ENCODE results near the gene TRNT1. TPM values are rescaled to one million over a fixed set of nuclear protein-coding genes. Genes with fewer than 3 reads are reported as not detected.

Gene TRNT1
- total RNA-seq, 1 experiment from 2014 or later, result 21.8 TPM

- no peak for DNase-seq (ENCODE audit: low read depth)
These were observed 52.0 kb downstream of the TRNT1 start for GRCh38 chr3:3178498-3179328.

- peak; percentile 85 for DNase-seq (ENCODE audit: low read depth)
These were observed 52.8 kb downstream of the TRNT1 start, which contains the start of gene CRBN for GRCh38 chr3:3179407-3180094. Gene CRBN (minus strand): TSS chr3:3179691. CDS start chr3:3179687, 4 bp downstream.

- DNase-seq (ENCODE audit: low read depth), result peak; percentile 4
These were observed 53.7 kb downstream of the TRNT1 start for GRCh38 chr3:3180456-3180855.

DNA sequence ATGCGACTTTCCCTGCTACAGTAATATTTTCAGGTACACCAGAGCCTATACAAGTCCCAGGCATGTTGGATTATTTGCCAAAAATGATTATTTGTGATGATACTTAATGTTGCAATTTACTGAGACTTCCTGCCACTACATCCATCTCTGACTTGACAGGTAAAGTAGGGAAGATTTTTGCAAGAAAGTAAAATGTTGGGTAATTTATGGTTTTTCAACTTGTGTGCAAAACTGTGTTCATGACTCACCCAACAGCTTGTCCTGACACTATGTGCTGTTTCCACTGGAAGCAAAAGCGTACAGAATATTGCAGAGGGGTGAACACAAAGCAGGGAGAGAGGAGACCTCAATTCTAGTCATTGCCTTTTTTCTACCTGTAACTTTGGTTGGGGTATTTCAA is 58.1 kb downstream of the TRNT1 start:
- DNase-seq (ENCODE audit: low read depth), result no peak

DNA sequence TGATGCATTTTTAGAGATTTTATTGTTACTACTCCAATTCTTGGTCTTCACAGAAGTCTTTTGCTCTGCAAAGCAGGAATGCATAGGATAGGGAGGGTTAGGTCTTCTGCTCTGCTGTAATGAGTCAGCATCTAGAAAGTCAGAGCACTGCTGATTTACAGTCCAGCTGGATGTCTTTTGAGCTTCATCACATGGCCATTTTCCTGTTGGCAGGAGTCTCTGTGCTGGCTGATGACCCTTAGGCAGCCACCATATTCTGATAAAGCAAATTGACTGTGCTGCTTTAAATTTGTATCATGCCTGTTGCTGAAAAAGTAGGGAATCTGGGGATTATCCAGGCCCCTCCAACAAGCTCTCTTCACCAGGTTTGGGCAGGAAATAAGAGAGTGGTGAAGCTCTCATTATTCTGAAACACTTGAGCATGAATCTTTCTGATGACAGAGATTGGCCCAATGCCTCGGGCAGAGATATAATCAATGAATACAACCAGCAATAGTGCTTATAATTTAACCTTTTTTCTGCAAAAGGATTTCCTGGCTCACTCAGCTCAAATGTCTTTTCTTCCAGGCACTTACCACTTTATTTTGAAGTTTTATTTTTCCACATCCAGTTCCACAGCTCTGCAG is 62.5 kb downstream of the TRNT1 start:
- no peak for DNase-seq (ENCODE audit: low read depth)

DNA sequence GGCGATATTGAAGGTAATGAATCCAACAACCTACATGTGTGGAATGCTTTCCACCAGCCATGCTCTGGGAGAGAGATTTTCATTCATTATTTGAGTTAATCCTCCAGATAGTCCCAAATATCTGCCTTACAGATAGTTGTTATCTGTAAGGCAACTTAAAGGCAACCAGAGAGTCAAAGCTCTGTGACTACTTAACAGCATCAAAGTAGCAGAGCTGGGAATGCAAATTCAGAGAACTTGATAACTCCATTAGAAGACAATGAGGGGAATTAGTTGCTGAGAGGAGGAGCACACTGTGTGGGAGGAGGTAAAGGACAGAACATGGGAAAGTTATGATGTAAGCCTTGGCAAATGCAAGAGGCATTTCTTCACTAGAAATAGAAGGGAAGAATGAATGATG is 63.2 kb downstream of the TRNT1 start:
- no peak for DNase-seq (ENCODE audit: low read depth)

GRCh38 chr3:3191675-3192285 is 65.0 kb downstream of the TRNT1 start:
- no peak for DNase-seq (ENCODE audit: low read depth)

- no peak for DNase-seq (ENCODE audit: low read depth)
These were observed 65.5 kb downstream of the TRNT1 start for GRCh38 chr3:3192286-3192675.

DNA sequence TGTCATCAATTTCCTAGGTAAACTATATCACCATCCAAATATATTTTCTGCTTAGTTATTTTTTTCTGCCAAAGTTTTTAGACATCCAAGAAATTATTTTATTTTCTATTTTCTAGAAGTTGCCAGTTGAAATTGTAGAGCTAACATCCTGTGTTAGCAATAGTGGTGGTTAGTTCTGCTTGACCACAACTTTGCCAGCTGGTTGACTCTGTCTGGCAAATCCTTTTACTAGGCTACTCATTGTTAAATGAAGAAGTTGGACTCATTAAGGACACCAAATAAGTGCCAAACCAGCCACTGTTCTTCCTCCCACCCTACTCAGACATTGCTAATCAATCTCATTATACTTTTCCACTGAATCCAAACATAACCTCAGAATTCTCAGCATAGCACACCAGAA is 68.1 kb downstream of the TRNT1 start:
- DNase-seq (ENCODE audit: low read depth), result no peak

DNA sequence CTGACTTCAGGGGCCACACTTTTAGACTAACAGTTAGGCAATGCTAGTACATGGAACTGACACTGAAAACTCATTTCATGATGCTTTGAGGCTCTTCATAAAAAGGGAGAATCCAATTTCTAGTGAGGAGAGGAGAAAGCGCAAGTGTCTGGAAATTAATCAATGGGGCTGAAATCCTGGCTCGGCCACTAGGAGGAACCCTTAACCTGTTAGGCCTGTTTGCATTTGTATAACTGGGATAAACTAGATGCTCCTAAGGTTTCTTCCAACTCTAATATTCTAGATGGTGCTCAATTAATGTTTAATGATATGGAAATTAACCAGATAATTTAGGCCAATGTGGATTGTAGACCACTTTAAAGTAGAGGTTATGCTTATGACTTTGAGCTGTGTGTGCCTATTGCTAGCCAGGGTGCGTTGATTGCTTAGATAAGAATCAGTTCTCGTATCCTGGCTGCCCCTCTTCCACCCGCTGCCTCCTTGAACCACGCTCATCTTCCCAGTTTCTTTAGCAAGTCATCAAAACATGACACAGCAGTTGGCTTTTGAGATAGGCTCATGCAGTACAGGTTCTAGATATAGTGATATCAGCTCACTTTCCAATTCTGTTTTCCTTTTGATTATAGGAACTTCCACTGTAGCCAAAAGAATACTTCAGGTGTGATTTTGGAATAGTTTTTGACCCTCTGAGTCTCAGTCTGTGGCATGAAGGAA is 69.6 kb downstream of the TRNT1 start:
- no peak for DNase-seq (ENCODE audit: low read depth)

Other genes starting within 250 kb of the TRNT1 start
- 0.80 TPM in 1 of 2 replicates, not detected in the other for gene IL5RA, start 16.6 kb upstream of the TRNT1 start, total RNA-seq (2014; rRNA removed; shearing (Covaris generic))
- gene CRBN, start 52.8 kb downstream of the TRNT1 start, total RNA-seq (2014; rRNA removed; shearing (Covaris generic)), result 34.0 and 51.8 TPM in 2 replicates

Data from Daoy (cell line).